Panc1 (cell line): ENCODE measurements around the gene ARHGEF3. TPM values are rescaled to one million over a fixed set of nuclear protein-coding genes. Genes with fewer than 3 reads are reported as not detected.

Experiments used
- ATAC-seq: fragments of 200-7000 bp; cut with Tn5 transposase; 2 replicates; pipeline ENCODE4 v1.9.1; 2020; ENCODE audit warnings: mild to moderate bottlenecking, moderate library complexity
- BruUV-seq: library from RNA; stranded (reverse); fragments of 400-500 nt; replicated peaks from 2 replicates; lab custom pipeline; 2021; lab: Mats Ljungman, UMichigan
- CTCF ChIA-PET: fragments of 300-600 bp; sonication (Branson Sonifier 250); formaldehyde crosslinking; loops from one replicate; lab custom pipeline; 2022; ENCODE audit warnings: antibody characterized with exemption; lab: Charles Lee
- POLR2A ChIA-PET: fragments of 300-600 bp; sonication (Branson Sonifier 250); formaldehyde crosslinking; loops from one replicate; lab custom pipeline; 2022; ENCODE audit warnings: antibody characterized with exemption; lab: Charles Lee
- DNase-seq: peaks from one replicate; pipeline ENCODE4 v3.0.0-alpha.2; 2010; ENCODE audit warnings: low read depth, low spot score
- H3K27ac ChIP-seq: 2 replicates; pipeline ENCODE4 v1.5.1; 2011; ENCODE audit warnings: mild to moderate bottlenecking, low read length, inconsistent platforms
- H3K27me3 ChIP-seq: fragments of 200-500 bp; sonication (Bioruptor generic); 2 replicates; pipeline ENCODE4 v1.6.0; 2014; ENCODE audit warnings: low read length, inconsistent platforms; ENCODE audit not compliant: control insufficient read depth, insufficient read depth
- H3K36me3 ChIP-seq: fragments of 200-500 bp; sonication (Bioruptor generic); 2 replicates; pipeline ENCODE4 v1.5.1; 2014; ENCODE audit warnings: inconsistent platforms, mild to moderate bottlenecking, low read length, moderate library complexity; ENCODE audit not compliant: control insufficient read depth, insufficient read depth
- H3K4me1 ChIP-seq: 2 replicates; pipeline ENCODE4 v1.5.1; 2011; ENCODE audit warnings: inconsistent platforms, mild to moderate bottlenecking, low read length, moderate library complexity; ENCODE audit not compliant: control insufficient read depth, insufficient read depth
- H3K4me3 ChIP-seq, 2 experiments: 2 replicates each; pipeline ENCODE4 v1.5.1; 2011 to 2012; ENCODE audit warnings: low read depth in 2 of 2, low read length in 2 of 2, mild to moderate bottlenecking in 2 of 2, inconsistent platforms in 1 of 2, moderate library complexity in 1 of 2
- H3K9me3 ChIP-seq: fragments of 200-500 bp; sonication (Bioruptor generic); 2 replicates; pipeline ENCODE4 v1.5.1; 2014; ENCODE audit warnings: low read depth, mild to moderate bottlenecking, inconsistent platforms, low read length, moderate library complexity; ENCODE audit not compliant: control insufficient read depth, insufficient read depth
- CTCF ChIP-seq: fragments of 450-650 bp; IDR thresholded peaks from 2 replicates; pipeline ENCODE4 v1.5.1; 2017; ENCODE audit warnings: mild to moderate bottlenecking
- POLR2AphosphoS5 ChIP-seq: IDR thresholded peaks from 2 replicates; pipeline ENCODE4 v1.6.1; 2012; ENCODE audit warnings: mild to moderate bottlenecking, low read depth, low read length, moderate library complexity
- REST ChIP-seq, 2 experiments: IDR thresholded peaks; 2 replicates each; pipeline ENCODE4 v1.6.1; 2011 to 2012; ENCODE audit warnings: low read depth in 2 of 2, control low read depth in 1 of 2, low read length in 1 of 2, mild to moderate bottlenecking in 1 of 2, moderate library complexity in 1 of 2; ENCODE audit not compliant: insufficient read depth in 1 of 2
- SIN3A ChIP-seq: IDR thresholded peaks from 2 replicates; pipeline ENCODE4 v1.6.1; 2012; ENCODE audit warnings: low read depth, mild to moderate bottlenecking, low read length, moderate library complexity, borderline replicate concordance; ENCODE audit not compliant: insufficient read depth
- TCF7L2 ChIP-seq: IDR thresholded peaks from 2 replicates; pipeline ENCODE4 v1.6.1; 2011; ENCODE audit warnings: mild to moderate bottlenecking, low read depth, low read length, inconsistent platforms
- in situ Hi-C: cut with HindIII; loops from 2 replicates; pipeline ENCODE4 v1.10.0; 2016; ENCODE audit warnings: low sequenced_read_pairs, low pct_unique_long_range_greater_than_20kb
- intact Hi-C: fragments of 100-400 bp; cut with micrococcal nuclease; formaldehyde crosslinking; loops from one replicate; pipeline ENCODE4 v1.10.0; 2022; ENCODE audit not compliant: unreplicated experiment
- total RNA-seq: library from RNA; stranded (reverse); gene quantifications from one replicate; pipeline ENCODE4 v1.2.1, GENCODE V29; 2021; ENCODE audit not compliant: unreplicated experiment

The ARHGEF3 gene
- total RNA-seq, 1 experiment from 2014 or later = 19.8 TPM

DNA sequence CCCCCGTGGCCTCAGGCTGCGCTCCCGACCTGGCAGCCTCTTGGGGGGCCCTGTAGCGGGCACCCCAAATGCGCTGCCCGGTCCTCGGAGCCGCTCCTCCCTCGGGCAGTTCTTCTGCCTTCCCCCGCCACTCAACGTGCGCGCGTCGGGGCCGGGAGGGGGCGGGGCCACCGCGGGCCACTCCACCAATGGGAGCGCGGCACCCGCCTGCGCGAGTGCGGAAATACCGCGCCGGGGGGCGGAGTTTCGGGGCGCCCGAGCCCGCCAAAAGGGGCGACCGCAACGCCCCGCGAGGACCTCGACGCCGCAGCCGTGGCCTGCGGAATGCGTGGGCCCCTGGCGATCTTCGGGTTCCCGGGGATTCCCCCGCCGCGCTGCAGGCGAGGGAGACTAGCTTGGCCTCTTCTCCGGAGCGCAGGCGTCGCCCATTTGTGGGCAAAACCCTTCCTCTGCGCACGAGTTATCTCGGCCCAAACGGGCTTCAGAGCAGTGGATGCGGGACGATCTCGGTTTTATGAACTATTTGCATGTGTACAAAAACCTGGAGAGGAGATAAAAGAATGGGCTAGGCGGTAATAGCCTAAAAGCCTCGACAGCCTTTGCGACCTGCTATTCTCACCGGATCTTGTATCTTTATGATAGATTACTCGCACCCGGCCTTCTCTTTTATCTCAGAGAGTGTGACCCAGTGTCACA, 118.5 kb downstream of the ARHGEF3 start, which contains the start of gene TASOR:
Gene TASOR (minus strand): TSS at position 144 of the 696 bp plus-strand sequence. CDS start 259 bp downstream, outside the sequence.
- Histone ChIP-seq H3K4me3 (peak within 1 kb of the TSS; percentile 69 to 87), H3K27ac (peak within 1 kb of the TSS; percentile 94), H3K9me3 (no peaks in the 10 kb centered on the region), H3K4me1 (no peaks in the 10 kb centered on the region; the same call in 1 of the 2 replicates), H3K36me3 (peaks cover 5% of the 10 kb centered on the region), H3K27me3 (no peaks in the 10 kb centered on the region)
- TF ChIP-seq POLR2AphosphoS5 = peak; percentile 60; the same call in 1 of the 2 replicates
- TF ChIP-seq TCF7L2 = no peak
- in situ Hi-C loops (no loop called here), intact Hi-C loops (no loop called here)
- POLR2A ChIA-PET = interaction anchor here (0.6 kb wide), 1 partner anchor 128 kb away, joined by 3 read pairs; no protein-coding TSS in a partner anchor
- ATAC-seq (peak; percentile 95), DNase-seq (no peak)
- CTCF ChIA-PET = no interaction called here
- no TSS peak for BruUV-seq

- POLR2A ChIA-PET = interaction anchor here (0.6 kb wide), 2 partner anchors 91 to 128 kb away, joined by 3 read pairs; no protein-coding TSS in a partner anchor
- Histone ChIP-seq H3K4me1 (no peaks in the 10 kb centered on the region; the same call in 1 of the 2 replicates), H3K36me3 (peaks cover 5% of the 10 kb centered on the region), H3K27ac (peak overlapping the region; percentile 94), H3K27me3 (no peaks in the 10 kb centered on the region), H3K9me3 (no peaks in the 10 kb centered on the region), H3K4me3 (peak overlapping the region; percentile 69 to 87)
- CTCF ChIA-PET = no interaction called here
- DNase-seq = no peak
- peak; percentile 82 for ATAC-seq
- BruUV-seq = no TSS peak
- in situ Hi-C loops (no loop called here), intact Hi-C loops (no loop called here)
- no peak for TF ChIP-seq CTCF
- no peak; the same call in 1 of the 2 replicates for TF ChIP-seq POLR2AphosphoS5
- no peak for TF ChIP-seq TCF7L2
- TF ChIP-seq SIN3A = no peak
- no peak for TF ChIP-seq REST (IDR thresholded peaks at IDR 0.05; ENCODE audit: insufficient read depth in 1 of 2, low read depth in 2 of 2, low read length in 1 of 2)
These were observed 119.2 kb downstream of the ARHGEF3 start for GRCh38 chr3:56682462-56683121.
